Islet precursor cell (in vitro differentiated cells): ENCODE measurements around the gene GTF2IRD1.
"Not testable (repeated sequence)": the region's sequence is repeated elsewhere in the genome, so short reads cannot be mapped to it uniquely, and the experiment has no call there.

Source experiments
- DNase-seq: peaks from one replicate; pipeline ENCODE4 v3.0.0-alpha.2; 2018

The GTF2IRD1 gene

GRCh38 chr7:74494076-74494548, 40.4 kb downstream of the GTF2IRD1 start:
- no peak for DNase-seq

GRCh38 chr7:74495112-74496086, 41.7 kb downstream of the GTF2IRD1 start:
- DNase-seq = no peak

GRCh38 chr7:74496272-74496671, 42.6 kb downstream of the GTF2IRD1 start:
- DNase-seq = no peak

- not testable (repeated sequence) for DNase-seq
Observed at GRCh38 chr7:74496773-74497172, 43.1 kb downstream of the GTF2IRD1 start.

GRCh38 chr7:74498354-74498753, 44.6 kb downstream of the GTF2IRD1 start:
- no peak for DNase-seq

GRCh38 chr7:74498996-74499834, 45.5 kb downstream of the GTF2IRD1 start:
- DNase-seq = no peak

GRCh38 chr7:74499835-74500388, 46.2 kb downstream of the GTF2IRD1 start:
- DNase-seq = no peak

- no peak for DNase-seq
Observed at GRCh38 chr7:74501298-74501697, 47.6 kb downstream of the GTF2IRD1 start.

- no peak for DNase-seq
Observed at GRCh38 chr7:74502216-74502891, 48.6 kb downstream of the GTF2IRD1 start.

- no peak for DNase-seq
Observed at GRCh38 chr7:74503061-74503460, 49.4 kb downstream of the GTF2IRD1 start.

GRCh38 chr7:74503943-74504342, 50.2 kb downstream of the GTF2IRD1 start:
- no peak for DNase-seq

- no peak for DNase-seq
Observed at GRCh38 chr7:74505471-74506324, 52.0 kb downstream of the GTF2IRD1 start.

GRCh38 chr7:74506325-74506724, 52.6 kb downstream of the GTF2IRD1 start:
- DNase-seq = no peak

- no peak for DNase-seq
Observed at GRCh38 chr7:74507538-74508319, 54.0 kb downstream of the GTF2IRD1 start.

- DNase-seq = not testable (repeated sequence)
Observed at GRCh38 chr7:74509453-74509852, 55.7 kb downstream of the GTF2IRD1 start.

GRCh38 chr7:74511345-74511744, 57.6 kb downstream of the GTF2IRD1 start:
- no peak for DNase-seq

GRCh38 chr7:74512762-74513161, 59.1 kb downstream of the GTF2IRD1 start:
- no peak for DNase-seq

GRCh38 chr7:74514131-74514591, 60.5 kb downstream of the GTF2IRD1 start:
- DNase-seq = no peak

- DNase-seq = no peak
Observed at GRCh38 chr7:74515276-74515675, 61.6 kb downstream of the GTF2IRD1 start.

- no peak for DNase-seq
Observed at GRCh38 chr7:74516214-74516613, 62.5 kb downstream of the GTF2IRD1 start.

- DNase-seq = no peak
Observed at GRCh38 chr7:74518041-74518440, 64.3 kb downstream of the GTF2IRD1 start.
